T-cell (primary cell): Measurements from ENCODE around the gene ATAD5. TPM values are rescaled to one million over a fixed set of nuclear protein-coding genes. Genes with fewer than 3 reads are reported as not detected.

Experiments
- ATAC-seq, 4 experiments: fragments of 200-7000 bp in 3 of 4; fragments of 150-1000 bp in 1 of 4; cut with Tn5 transposase; replicated peaks in 1 of 4; 1 replicate in 3 of 4; 2 replicates in 1 of 4; pipeline ENCODE4 v1.10.0; 2021; ENCODE audit warnings: moderate library complexity in 3 of 4, mild to moderate bottlenecking in 2 of 4, moderate number of reproducible peaks in 1 of 4
- CTCF ChIA-PET, 2 donors: fragments of 300-600 bp; sonication (Branson Sonifier 250); formaldehyde crosslinking; loops; one replicate each; lab custom pipeline; 2022; ENCODE audit warnings: antibody characterized with exemption in 2 of 2; lab: Charles Lee
- POLR2A ChIA-PET, 2 donors: fragments of 300-600 bp; sonication (Branson Sonifier 250); formaldehyde crosslinking; loops; one replicate each; lab custom pipeline; 2022; ENCODE audit warnings: antibody characterized with exemption in 2 of 2; lab: Charles Lee
- DNase-seq, 35 experiments: peaks; one replicate each; pipeline versions ENCODE4 v3.0.0 to v3.0.0-alpha.2; 2013 to 2023
- H3K27ac ChIP-seq: one replicate; pipeline ENCODE4 v1.5.1; 2013; ENCODE audit warnings: low read length
- H3K27me3 ChIP-seq, 2 experiments: replicated peaks in 1 of 2; 1 replicate in 1 of 2; 2 replicates in 1 of 2; pipeline versions ENCODE4 v1.6.1 to v1.7.0; 2013; ENCODE audit warnings: low read length in 1 of 2, mixed read lengths in 1 of 2; ENCODE audit not compliant: control insufficient read depth in 2 of 2, insufficient read depth in 2 of 2; ENCODE audit errors: extremely low read depth in 1 of 2
- H3K36me3 ChIP-seq, 2 donors: 1 replicate in 1 of 2; 2 replicates in 1 of 2; pipeline versions ENCODE4 v1.6.1 to v1.7.0; 2013; ENCODE audit warnings: low read length in 1 of 2; ENCODE audit not compliant: control insufficient read depth in 2 of 2, insufficient read depth in 1 of 2; ENCODE audit errors: extremely low read depth in 1 of 2
- H3K4me1 ChIP-seq, 2 experiments: 1 replicate in 1 of 2; 2 replicates in 1 of 2; pipeline versions ENCODE4 v1.6.1 to v1.7.0; 2013; ENCODE audit warnings: low read length in 2 of 2, mixed read lengths in 1 of 2; ENCODE audit not compliant: insufficient read depth in 2 of 2, control insufficient read depth in 1 of 2; ENCODE audit errors: extremely low read depth in 1 of 2
- H3K4me3 ChIP-seq, 2 donors: 1 replicate in 1 of 2; 2 replicates in 1 of 2; pipeline versions ENCODE4 v1.5.1 to v1.7.0; 2013; ENCODE audit warnings: mild to moderate bottlenecking in 2 of 2, low read length in 1 of 2, moderate library complexity in 1 of 2; ENCODE audit not compliant: control insufficient read depth in 1 of 2; ENCODE audit errors: extremely low read depth in 1 of 2
- H3K9me3 ChIP-seq: 2 replicates; pipeline ENCODE4 v1.7.0; 2013
- H3K27ac Mint-ChIP-seq, 2 donors: one replicate each; pipeline ENCODE4 v1.8.0; 2020 to 2021; ENCODE audit warnings: mild to moderate bottlenecking in 2 of 2, mixed read lengths in 2 of 2
- H3K27me3 Mint-ChIP-seq, 2 donors: one replicate each; pipeline ENCODE4 v1.8.0; 2021 to 2022; ENCODE audit warnings: mixed read lengths in 2 of 2
- H3K36me3 Mint-ChIP-seq: one replicate; pipeline ENCODE4 v1.8.0; 2021; ENCODE audit warnings: mixed read lengths
- H3K4me1 Mint-ChIP-seq, 3 donors: one replicate each; pipeline ENCODE4 v1.8.0; 2020 to 2022; ENCODE audit warnings: mixed read lengths in 3 of 3, mild to moderate bottlenecking in 1 of 3
- H3K4me3 Mint-ChIP-seq, 3 donors: one replicate each; pipeline ENCODE4 v1.8.0; 2020 to 2022; ENCODE audit warnings: mild to moderate bottlenecking in 3 of 3, mixed read lengths in 3 of 3, moderate library complexity in 3 of 3
- H3K9me3 Mint-ChIP-seq, 3 donors: one replicate each; pipeline ENCODE4 v1.8.0; 2020 to 2022; ENCODE audit warnings: mixed read lengths in 3 of 3
- WGBS: methylation state at CpG from one replicate; pipeline ENCODE4 v1.1.5; 2013; ENCODE audit warnings: missing lambda C conversion rate; ENCODE audit not compliant: insufficient coverage; 5-methylcytosine and 5-hydroxymethylcytosine counted together
- total RNA-seq, 35 experiments: library from RNA in 6 of 35; stranded (reverse) in 6 of 35; fragments of 120-200 nt in 1 of 35; gene quantifications; one replicate each; pipeline versions ENCODE4 v1.2.1 to v1.2.4 and lab custom pipeline; 2013 to 2026

The ATAD5 gene
- total RNA-seq, 5 donors from 2014 or later (not counting 1 experiment from before 2014, with no cell fraction given) = 3.9 to 5.3 (median 4.2) TPM

DNA sequence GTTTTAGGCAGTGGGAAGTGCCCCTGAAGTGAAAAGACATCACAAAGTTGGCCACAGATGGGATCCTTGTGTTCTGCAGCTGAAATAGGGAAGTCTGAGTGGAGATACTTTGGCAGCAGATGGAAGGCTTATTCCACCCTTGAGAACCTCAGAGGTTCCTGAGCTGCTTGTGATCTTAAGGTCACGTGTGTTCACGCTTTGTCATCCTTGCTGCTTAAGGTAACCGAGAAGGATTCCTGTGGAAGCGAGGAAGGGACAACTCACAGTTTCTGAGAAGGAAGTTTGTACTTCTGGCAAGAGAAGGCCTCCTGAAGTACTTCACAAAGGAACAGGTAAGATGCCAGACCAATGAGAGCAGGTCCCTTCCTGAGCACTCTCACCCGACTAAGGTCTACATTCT is 102.2 kb downstream of the ATAD5 start:
- CTCF ChIA-PET = interaction anchor here in 1 of 2 donors (0.8 kb wide), 1 partner anchor 18 kb away, joined by 3 read pairs; no protein-coding TSS in a partner anchor
- H3K36me3 Mint-ChIP-seq = no peaks in the 10 kb centered on the region
- WGBS = 63% methylated on average over 3 of the region's 5 CpGs

DNA sequence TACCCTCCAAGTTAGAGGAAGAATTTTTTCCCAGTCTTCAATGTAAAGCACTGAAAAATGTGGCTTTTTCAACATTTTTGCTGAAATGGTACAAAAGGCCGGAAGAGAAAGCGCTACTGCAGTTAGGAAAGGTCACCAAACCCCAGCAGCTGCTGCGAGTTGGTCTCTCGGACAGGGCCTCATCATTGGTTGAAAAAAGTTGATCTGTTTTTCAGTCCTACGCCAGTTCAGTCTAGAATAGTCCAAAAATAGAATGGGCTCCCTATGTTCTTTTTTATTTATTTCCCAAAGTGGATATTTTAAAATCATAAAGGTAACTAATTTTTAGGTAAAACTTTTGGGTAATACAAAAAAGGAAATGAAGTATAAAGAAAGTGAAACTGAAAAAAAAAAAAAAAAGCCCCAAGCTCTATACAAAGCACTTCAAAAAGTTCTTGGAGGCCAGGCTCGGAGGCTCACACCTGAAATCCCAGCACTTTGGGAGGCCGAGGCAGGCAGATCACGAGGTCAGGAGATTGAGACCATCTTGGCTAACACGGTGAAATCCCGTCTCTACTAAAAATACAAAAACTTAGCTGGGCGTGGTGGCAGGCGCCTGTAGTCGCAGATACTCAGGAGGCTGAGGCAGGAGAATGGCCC is 107.4 kb downstream of the ATAD5 start:
- DNase-seq (no peak), ATAC-seq (no peak)
- no peaks in the 10 kb centered on the region for H3K27me3 ChIP-seq
- Mint-ChIP-seq H3K27me3 (no peaks in the 10 kb centered on the region), H3K9me3 (no peaks in the 10 kb centered on the region), H3K36me3 (no peaks in the 10 kb centered on the region), H3K4me3 (peak overlapping the region in 2 of 3 donors; percentile 9 to 39), H3K4me1 (peaks cover 0 to 8% (median 2%) of the 10 kb centered on the region in 3 donors), H3K27ac (peak overlapping the region in 1 of 2 donors; percentile 46)
- no peak overlapping the region for H3K4me3 ChIP-seq
- H3K9me3 ChIP-seq = no peaks in the 10 kb centered on the region
- WGBS = 79% methylated on average over 7 of the region's 13 CpGs
- H3K4me1 ChIP-seq = peaks cover 0 to 3% of the 10 kb centered on the region in 2 experiments
- ChIA-PET CTCF (no interaction called here), POLR2A (no interaction called here)
- H3K27ac ChIP-seq = no peak overlapping the region
- H3K36me3 ChIP-seq = no peaks in the 10 kb centered on the region

More for the DNA sequence above, 102.2 kb downstream of the ATAD5 start:
- H3K27ac ChIP-seq = no peak overlapping the region
- Mint-ChIP-seq H3K27ac (no peak overlapping the region), H3K9me3 (no peaks in the 10 kb centered on the region), H3K27me3 (peaks cover 0 to 2% of the 10 kb centered on the region in 2 donors), H3K4me1 (peaks cover 0 to 4% (median 0%) of the 10 kb centered on the region in 3 donors), H3K4me3 (no peak overlapping the region)
- DNase-seq (no peak), ATAC-seq (no peak)
- no peaks in the 10 kb centered on the region for H3K9me3 ChIP-seq
- H3K36me3 ChIP-seq = no peaks in the 10 kb centered on the region
- peaks cover 0 to 5% of the 10 kb centered on the region in 2 experiments for H3K27me3 ChIP-seq
- H3K4me1 ChIP-seq = no peaks in the 10 kb centered on the region
- POLR2A ChIA-PET = no interaction called here
- H3K4me3 ChIP-seq = no peak overlapping the region

DNA sequence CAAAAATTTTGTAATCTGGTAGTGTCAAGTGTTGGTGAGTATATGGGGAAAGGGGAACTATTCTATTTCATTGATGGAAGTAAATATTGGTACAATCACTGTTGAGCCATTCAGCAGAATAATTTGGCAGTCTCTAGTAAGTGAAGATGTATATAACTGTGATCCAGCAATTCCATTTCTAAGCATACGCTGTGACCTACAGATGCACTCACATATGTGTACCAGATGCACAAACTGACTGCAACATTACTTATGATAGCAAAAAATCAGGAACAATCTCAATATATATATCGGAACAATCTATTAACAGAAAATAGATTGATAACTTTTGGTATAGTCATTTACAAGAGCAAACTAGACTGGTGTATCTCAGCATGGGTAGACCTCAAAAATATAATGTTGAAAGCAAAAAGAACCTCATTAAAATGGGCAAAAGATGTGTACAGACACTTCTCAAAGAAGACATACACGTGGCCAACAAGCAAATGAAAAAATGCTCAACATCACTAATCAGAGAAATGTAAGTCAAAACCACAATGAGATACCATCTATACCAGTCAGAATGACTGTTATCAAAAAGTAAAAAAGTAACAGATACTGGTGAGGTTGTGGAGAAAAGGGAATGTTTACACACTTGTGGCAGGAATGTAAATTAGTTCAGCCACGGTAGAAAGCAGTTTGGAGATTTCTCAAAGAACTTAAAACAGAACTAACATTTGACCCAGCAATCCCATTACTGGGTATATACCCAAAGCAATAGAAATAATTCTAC is 110.7 kb downstream of the ATAD5 start:
- Histone ChIP-seq H3K36me3 (no peaks in the 10 kb centered on the region), H3K4me1 (peaks cover 0 to 3% of the 10 kb centered on the region in 2 experiments), H3K4me3 (no peak overlapping the region), H3K27me3 (no peaks in the 10 kb centered on the region), H3K27ac (no peak overlapping the region), H3K9me3 (no peaks in the 10 kb centered on the region)
- no peak overlapping the region for H3K27ac Mint-ChIP-seq
- H3K4me3 Mint-ChIP-seq = no peak overlapping the region
- peaks cover 0 to 8% (median 2%) of the 10 kb centered on the region in 3 donors for H3K4me1 Mint-ChIP-seq
- no peak for DNase-seq
- no peaks in the 10 kb centered on the region for H3K9me3 Mint-ChIP-seq
- WGBS = 29% methylated on average over 1 of the region's 4 CpGs
- no peaks in the 10 kb centered on the region for H3K36me3 Mint-ChIP-seq
- ChIA-PET POLR2A (no interaction called here), CTCF (no interaction called here)
- no peak for ATAC-seq
- H3K27me3 Mint-ChIP-seq = no peaks in the 10 kb centered on the region

Other genes with a start within 250 kb of the ATAD5 start
- 100 to 1,000 TPM in 1 of 5 donors, 10 to 100 TPM in 4; 73.3 to 112 (median 89.2) TPM for gene CRLF3, start 7.3 kb upstream of the ATAD5 start, total RNA-seq
- 10 to 100 TPM in 4 of 5 donors, 1 to 10 TPM in 1; 9.5 to 16.9 (median 14.8) TPM for gene TEFM, start 74.3 kb downstream of the ATAD5 start, total RNA-seq
- gene ADAP2, start 90.0 kb downstream of the ATAD5 start, total RNA-seq = 1 to 10 TPM; 1.7 to 4.9 (median 2.1) TPM
- gene RNF135, start 139.1 kb downstream of the ATAD5 start, total RNA-seq = 1 to 10 TPM; 2.1 to 7.8 (median 6.4) TPM